Right lobe of liver (tissue), 6 donors: ENCODE results near the gene AZGP1. TPM values are rescaled to one million over a fixed set of nuclear protein-coding genes. Genes with fewer than 3 reads are reported as not detected.
A peak's percentile ranks its signal among the peaks of the same experiment; 100 is the strongest.

Experiments used
- ATAC-seq, 4 donors: fragments of 200-7000 bp; cut with Tn5 transposase; one replicate each; pipeline ENCODE4 v1.9.1; 2020; ENCODE audit warnings: mild to moderate bottlenecking in 4 of 4, moderate library complexity in 4 of 4
- DNase-seq, 3 donors: peaks; one replicate each; pipeline ENCODE4 v3.0.0-alpha.2; 2020
- H3K27ac ChIP-seq, 3 donors: fragments of 200-600 bp; one replicate each; pipeline ENCODE4 v1.8.0; 2022
- H3K27me3 ChIP-seq, 2 donors: fragments of 200-600 bp; one replicate each; pipeline ENCODE4 v1.8.0; 2022
- H3K36me3 ChIP-seq, 4 donors: fragments of 200-600 bp; sonication (generic) in 1 of 4; one replicate each; pipeline versions ENCODE4 v1.5.1 to v1.8.0; 2017 to 2022; ENCODE audit warnings: control low read depth in 1 of 4
- H3K4me1 ChIP-seq, 4 donors: fragments of 200-600 bp; sonication (generic) in 1 of 4; one replicate each; pipeline versions ENCODE4 v1.5.1 to v1.8.0; 2017 to 2022; ENCODE audit warnings: control low read depth in 1 of 4
- H3K4me3 ChIP-seq, 3 donors: fragments of 200-600 bp; one replicate each; pipeline ENCODE4 v1.8.0; 2022
- H3K9me3 ChIP-seq, 4 donors: fragments of 200-600 bp; sonication (generic) in 1 of 4; one replicate each; pipeline versions ENCODE4 v1.5.1 to v1.8.0; 2017 to 2022; ENCODE audit warnings: control low read depth in 1 of 4
- CTCF ChIP-seq, 4 donors: fragments of 200-600 bp in 3 of 4; fragments of 450-650 bp in 1 of 4; IDR thresholded peaks; one replicate each; pipeline versions ENCODE4 v1.5.1 to v1.8.0; 2016 to 2022; ENCODE audit warnings: antibody characterized with exemption in 4 of 4, mild to moderate bottlenecking in 2 of 4
- POLR2A ChIP-seq: fragments of 450-650 bp; IDR thresholded peaks from one replicate; pipeline ENCODE4 v1.6.1; 2017; ENCODE audit warnings: antibody characterized with exemption, mild to moderate bottlenecking
- WGBS: methylation state at CpG from one replicate; pipeline ENCODE4 v1.1.6; 2018; ENCODE audit warnings: low coverage, low lambda C conversion rate; ENCODE audit not compliant: insufficient coverage; ENCODE audit errors: missing lambda C conversion rate; 5-methylcytosine and 5-hydroxymethylcytosine counted together
- intact Hi-C, 2 donors: fragments of 100-400 bp; cut with DNase I; formaldehyde crosslinking; loops; one replicate each; pipeline versions ENCODE4 v1.11.2 to v1.14.1; 2022
- long read RNA-seq: library from polyadenylated mRNA; unstranded; transcript quantifications from one replicate; pipeline ENCODE4 v2.0.0, GENCODE V29; 2019
- total RNA-seq, 6 experiments: library from RNA; depleted of rRNA in 2 of 6; stranded (reverse); fragments of >200 nt in 2 of 6; fragmentation: NEBNext Ultra II Directional in 3 of 6; extraction: Animal tissue kit (Norgen Biotek cat#: 25700) in 3 of 6; gene quantifications; one replicate each; pipeline versions ENCODE4 v1.1.0 to v1.2.4, GENCODE V29; 2016 to 2023
- donor health status: DM: no; HTN: yes; CAD: no.
- donor health status: DM: no; HTN: no; CAD: no.
- donor health status: DM: no; HTN: no; CAD: no.
- donor health status: DM: no; HTN: yes; CAD: no.
- donor health status: DM: no; HTN: yes; CAD: no.

AZGP1 gene
- 1,000 to 10,000 TPM in 4 of 6 experiments, 100 to 1,000 TPM in 2; 762 to 2,105 (median 1,328) TPM for total RNA-seq
- long read RNA-seq, transcript AZGP1-201 (4 exons, 1,307 nt) = major isoform, 353 of 486 reads
- long read RNA-seq, transcript AZGP1-202 (3 exons, 2,027 nt) = minor isoform, 52 of 486 reads
- long read RNA-seq, transcript AZGP1-204 (2 exons, 787 nt) = minor isoform, 32 of 486 reads
- long read RNA-seq, partial matches to known transcripts = 33 of 486 reads
- long read RNA-seq, other reads (novel, unspliced or antisense) = 15 of 486 reads

- TF ChIP-seq CTCF (IDR thresholded peaks at IDR 0.05) = no peak
- peak; percentile 90 for TF ChIP-seq POLR2A
- DNase-seq = peak; percentile 84 to 94 (median 90)
- 27% methylated on average over 2 of the region's 5 CpGs for WGBS
- H3K9me3 ChIP-seq = no peaks in the 10 kb centered on the region
- peak; percentile 70 to 85 (median 76) for ATAC-seq
- peaks cover 0 to 38% (median 16%) of the 10 kb centered on the region in 4 donors for H3K4me1 ChIP-seq
- H3K27ac ChIP-seq = peak within 1 kb of the TSS; percentile 72 to 94 (median 89)
- peaks cover 0 to 13% (median 0%) of the 10 kb centered on the region in 4 donors for H3K36me3 ChIP-seq
- H3K4me3 ChIP-seq = peak within 1 kb of the TSS; percentile 34 to 76 (median 69)
- intact Hi-C loops = no loop called here
- H3K27me3 ChIP-seq = no peaks in the 10 kb centered on the region
Observed at GRCh38 chr7:99975782-99976521, at the start of gene AZGP1. Gene AZGP1, minus strand, starts transcription at chr7:99976031. Its CDS starts 11 bp downstream, at chr7:99976020.

GRCh38 chr7:100024020-100024619, 48.3 kb upstream of the AZGP1 start:
- DNase-seq (peak; percentile 66 to 91 (median 84)), ATAC-seq (peak; percentile 70 to 84 (median 80))
- 22% methylated on average over 11 of the region's 12 CpGs for WGBS
- intact Hi-C loops = no loop called here
- peak overlapping the region in 2 of 3 donors; percentile 42 to 53 for H3K4me3 ChIP-seq
- H3K27me3 ChIP-seq = no peaks in the 10 kb centered on the region
- H3K36me3 ChIP-seq = peaks cover 0 to 59% (median 21%) of the 10 kb centered on the region in 4 donors
- peak overlapping the region; percentile 22 to 83 (median 73) for H3K27ac ChIP-seq
- TF ChIP-seq POLR2A (peak; percentile 27), CTCF (IDR thresholded peaks at IDR 0.05) (no peak)
- H3K9me3 ChIP-seq = no peaks in the 10 kb centered on the region
- peaks cover 0 to 61% (median 27%) of the 10 kb centered on the region in 4 donors for H3K4me1 ChIP-seq

- 31% methylated on average over 9 of the region's 12 CpGs for whole genome bisulfite sequencing
- Histone ChIP-seq H3K27me3 (no peaks in the 10 kb centered on the region), H3K4me1 (peaks cover 0 to 67% (median 30%) of the 10 kb centered on the region in 4 donors), H3K36me3 (peaks cover 0 to 58% (median 22%) of the 10 kb centered on the region in 4 donors), H3K27ac (peak overlapping the region in 2 of 3 donors; percentile 72 to 83), H3K4me3 (peak overlapping the region in 2 of 3 donors; percentile 39 to 53), H3K9me3 (no peaks in the 10 kb centered on the region)
- TF ChIP-seq POLR2A = no peak
- no peak for TF ChIP-seq CTCF (IDR thresholded peaks at IDR 0.05)
- intact Hi-C loops = no loop called here
- DNase-seq = no peak
- peak; percentile 4 to 31 (median 7) for ATAC-seq
Observed at GRCh38 chr7:100023526-100023925, 47.7 kb upstream of the AZGP1 start.

GRCh38 chr7:100022621-100023020, 46.8 kb upstream of the AZGP1 start:
- 15% methylated on average over 5 of the region's 5 CpGs for WGBS
- DNase-seq = peak; percentile 51 to 90 (median 80)
- Histone ChIP-seq H3K36me3 (peaks cover 0 to 50% (median 22%) of the 10 kb centered on the region in 4 donors), H3K27me3 (no peaks in the 10 kb centered on the region), H3K4me1 (peaks cover 0 to 76% (median 35%) of the 10 kb centered on the region in 4 donors), H3K27ac (peak overlapping the region in 2 of 3 donors; percentile 72 to 83), H3K4me3 (peak overlapping the region in 2 of 3 donors; percentile 39 to 53), H3K9me3 (no peaks in the 10 kb centered on the region)
- intact Hi-C loops = no loop called here
- ATAC-seq = peak; percentile 78 to 90 (median 88)
- TF ChIP-seq POLR2A (no peak), CTCF (IDR thresholded peaks at IDR 0.05) (no peak)
